IMR-90 (cell line): Measurements from ENCODE around the gene NXN. TPM values are rescaled to one million over a fixed set of nuclear protein-coding genes. Genes with fewer than 3 reads are reported as not detected.
A peak's percentile ranks its signal among the peaks of the same experiment; 100 is the strongest.

Experiments
- ATAC-seq: fragments of 200-7000 bp; cut with Tn5 transposase; 2 replicates; pipeline ENCODE4 v1.9.1; 2020; ENCODE audit warnings: low read depth, mild to moderate bottlenecking, moderate library complexity
- BruUV-seq: library from RNA; stranded (reverse); fragments of 400-500 nt; replicated peaks from 2 replicates; lab custom pipeline; 2021; lab: Mats Ljungman, UMichigan
- CTCF ChIA-PET: fragments of 300-600 bp; formaldehyde crosslinking; extraction: SDS; loops from one replicate; lab custom pipeline; 2021; ENCODE audit warnings: antibody characterized with exemption; lab: Yijun Ruan, JAX
- POLR2A ChIA-PET: fragments of 300-600 bp; sonication (Branson Sonifier 250); formaldehyde crosslinking; loops from one replicate; lab custom pipeline; 2022; ENCODE audit warnings: antibody characterized with exemption; ENCODE audit not compliant: unreplicated experiment; lab: Charles Lee
- DNase-seq: peaks from one replicate; pipeline ENCODE4 v3.0.0; 2013
- H2AFZ ChIP-seq: replicated peaks from 2 replicates; pipeline ENCODE3; 2013; ENCODE audit warnings: low read length, mild to moderate bottlenecking; ENCODE audit not compliant: poor library complexity
- H2AK5ac ChIP-seq: 2 replicates; pipeline ENCODE4 v1.6.1; 2013; ENCODE audit warnings: low read depth, low read length, inconsistent platforms
- H2AK9ac ChIP-seq: replicated peaks from 2 replicates; pipeline ENCODE3; 2013; ENCODE audit warnings: mild to moderate bottlenecking, low read depth, low read length, moderate library complexity; ENCODE audit not compliant: poor library complexity
- H2BK120ac ChIP-seq: 2 replicates; pipeline ENCODE4 v1.6.1; 2013; ENCODE audit warnings: low read depth, low read length, inconsistent platforms
- H2BK15ac ChIP-seq: 3 replicates; pipeline ENCODE4 v1.6.1; 2013; ENCODE audit warnings: low read depth, low read length, inconsistent platforms
- H2BK20ac ChIP-seq: 2 replicates; pipeline ENCODE4 v1.6.1; 2013; ENCODE audit warnings: low read depth, mild to moderate bottlenecking, inconsistent platforms, low read length, moderate library complexity
- H2BK5ac ChIP-seq: 2 replicates; pipeline ENCODE4 v1.6.1; 2013; ENCODE audit warnings: mild to moderate bottlenecking, low read depth, low read length, inconsistent platforms; ENCODE audit not compliant: poor library complexity, severe bottlenecking
- H3K14ac ChIP-seq: replicated peaks from 2 replicates; pipeline ENCODE4 v1.6.1; 2013; ENCODE audit warnings: low read depth, low read length, inconsistent platforms
- H3K18ac ChIP-seq: 2 replicates; pipeline ENCODE4 v1.6.1; 2013; ENCODE audit warnings: low read depth, low read length, control low read depth
- H3K23ac ChIP-seq: 2 replicates; pipeline ENCODE4 v1.6.1; 2013; ENCODE audit warnings: low read depth, low read length, inconsistent platforms
- H3K27ac ChIP-seq: 2 replicates; pipeline ENCODE4 v1.5.1; 2013; ENCODE audit warnings: mild to moderate bottlenecking, control low read depth, low read length; ENCODE audit not compliant: insufficient read depth
- H3K27me3 ChIP-seq: 2 replicates; pipeline ENCODE4 v1.6.1; 2013; ENCODE audit warnings: low read length; ENCODE audit not compliant: control insufficient read depth, insufficient read depth
- H3K36me3 ChIP-seq: 2 replicates; pipeline ENCODE4 v1.6.1; 2013; ENCODE audit warnings: low read length, mixed read lengths; ENCODE audit not compliant: control insufficient read depth, insufficient read depth
- H3K4ac ChIP-seq: 2 replicates; pipeline ENCODE4 v1.6.1; 2013; ENCODE audit warnings: low read depth, low read length, inconsistent platforms
- H3K4me1 ChIP-seq: 2 replicates; pipeline ENCODE4 v1.6.1; 2013; ENCODE audit warnings: low read length, mixed read lengths; ENCODE audit not compliant: control insufficient read depth, insufficient read depth
- H3K4me2 ChIP-seq: 2 replicates; pipeline ENCODE4 v1.6.1; 2013; ENCODE audit warnings: low read depth, mild to moderate bottlenecking, control low read depth, low read length, moderate library complexity
- H3K4me3 ChIP-seq: 2 replicates; pipeline ENCODE4 v1.5.1; 2013; ENCODE audit warnings: low read depth, mild to moderate bottlenecking, control low read depth, low read length, moderate library complexity; ENCODE audit not compliant: insufficient read depth
- H3K56ac ChIP-seq: 2 replicates; pipeline ENCODE4 v1.6.1; 2013; ENCODE audit warnings: low read length, inconsistent platforms; ENCODE audit not compliant: insufficient read depth; ENCODE audit errors: extremely low read depth
- H3K79me1 ChIP-seq, 2 experiments: 2 replicates each; pipeline ENCODE4 v1.6.1; 2013; ENCODE audit warnings: low read length in 2 of 2, inconsistent platforms in 1 of 2, low read depth in 1 of 2
- H3K9ac ChIP-seq: 2 replicates; pipeline ENCODE4 v1.6.1; 2013; ENCODE audit warnings: low read depth, low read length, control low read depth
- H3K9me1 ChIP-seq: 2 replicates; pipeline ENCODE4 v1.6.1; 2013; ENCODE audit warnings: low read length, inconsistent platforms; ENCODE audit not compliant: insufficient read depth
- H3K9me3 ChIP-seq: 2 replicates; pipeline ENCODE4 v1.6.1; 2013; ENCODE audit warnings: low read length; ENCODE audit not compliant: control insufficient read depth, insufficient read depth
- H4K20me1 ChIP-seq: 2 replicates; pipeline ENCODE4 v1.6.1; 2013; ENCODE audit warnings: low read length, inconsistent platforms; ENCODE audit not compliant: insufficient read depth
- H4K5ac ChIP-seq: 2 replicates; pipeline ENCODE4 v1.6.1; 2013; ENCODE audit warnings: mild to moderate bottlenecking, low read depth, low read length, control low read depth
- H4K8ac ChIP-seq, 2 experiments: 2 replicates each; pipeline ENCODE4 v1.6.1; 2013; ENCODE audit warnings: low read depth in 2 of 2, low read length in 2 of 2, control low read depth in 1 of 2, inconsistent platforms in 1 of 2
- H4K91ac ChIP-seq: 2 replicates; pipeline ENCODE4 v1.6.1; 2013; ENCODE audit warnings: low read depth, low read length, inconsistent platforms; ENCODE audit not compliant: insufficient read depth
- WGBS, 2 experiments: methylation state at CpG; one replicate each; pipeline versions ENCODE4 v1.1.5 to v1.1.7; 2013; ENCODE audit warnings: missing lambda C conversion rate in 2 of 2; ENCODE audit not compliant: insufficient read length in 1 of 2; ENCODE audit errors: extremely low coverage in 2 of 2; 5-methylcytosine and 5-hydroxymethylcytosine counted together
- dilution Hi-C: fragments of 300-500 bp; cut with HindIII; formaldehyde crosslinking; loops from one replicate; pipeline ENCODE4 v1.14.3; 2018; ENCODE audit warnings: low sequenced_read_pairs; ENCODE audit not compliant: unreplicated experiment
- in situ Hi-C: fragments of 300-500 bp; cut with MboI; formaldehyde crosslinking; loops from 3 replicates; pipeline ENCODE4 v1.14.3; 2019; ENCODE audit warnings: low sequenced_read_pairs, inconsistent platforms, mixed read lengths
- intact Hi-C: fragments of 100-400 bp; cut with micrococcal nuclease; formaldehyde crosslinking; loops from 2 replicates; pipeline ENCODE4 v1.10.0; 2022
- polyA plus RNA-seq, 3 experiments: library from polyadenylated mRNA; depleted of rRNA; stranded (reverse); fragments of >200 nt; gene quantifications; 2 replicates each; pipeline ENCODE4 v1.2.3, GENCODE V29; 2012; ENCODE audit warnings: low replicate concordance in 1 of 3
- total RNA-seq: library from RNA; depleted of rRNA; stranded (reverse); fragments of >200 nt; gene quantifications from 2 replicates; pipeline ENCODE4 v1.2.3, GENCODE V29; 2012
- TF ChIP-seq, protein P1 (sequence below): conservative IDR thresholded peaks from 2 replicates; pipeline ENCODE4 v1.5.1; 2012; ENCODE audit warnings: mild to moderate bottlenecking, low read depth, low read length, improper control_type of control experiment

Gene NXN
- total and polyA plus RNA-seq, 2 of the 4 experiments (the other 2 are of a cell fraction), result 52.5 to 116 TPM

GRCh38 chr17:935485-935884 lies 44.1 kb downstream of the NXN start:
- Histone ChIP-seq H3K4me1 (peaks cover 16% of the 10 kb centered on the region), H4K91ac (peak overlapping the region; percentile 2), H3K9ac (0 out of 2 replicates have a peak overlapping the region, but pooled peaks have one; percentile 14), H2BK15ac (peak overlapping the region; percentile 15; the same call in 1 of the 3 replicates), H4K8ac (no peak overlapping the region; a peak in 1 of 4 replicates), H3K23ac (0 out of 2 replicates have a peak overlapping the region, but pooled peaks have one; percentile 34), H2BK20ac (peak overlapping the region; percentile 1; the same call in 1 of the 2 replicates), H2AFZ (no peak overlapping the region), H3K9me1 (peaks cover 9% of the 10 kb centered on the region), H2BK120ac (peak overlapping the region; percentile 3; the same call in 1 of the 2 replicates), H3K79me1 (peaks cover 25 to 59% of the 10 kb centered on the region in 2 experiments), H3K4ac (peak overlapping the region; percentile 2), H2AK5ac (peak overlapping the region; percentile 91), H3K56ac (no peak overlapping the region), H3K27me3 (0 out of 2 replicates have a peak, but pooled peaks cover 6% of the 10 kb centered on the region), H2BK5ac (no peak overlapping the region), H3K27ac (no peak overlapping the region), H3K4me3 (no peak overlapping the region), H4K20me1 (peaks cover 48% of the 10 kb centered on the region), H3K14ac (no peak overlapping the region), H3K36me3 (peaks cover 14% of the 10 kb centered on the region), H3K4me2 (no peak overlapping the region), H4K5ac (peak overlapping the region; percentile 72; the same call in 1 of the 2 replicates), H3K18ac (no peak overlapping the region; the same call in 1 of the 2 replicates), H2AK9ac (no peak overlapping the region), H3K9me3 (0 out of 2 replicates have a peak, but pooled peaks cover 2% of the 10 kb centered on the region)
- no TSS peak for BruUV-seq
- dilution Hi-C loops, result no loop called here
- intact Hi-C loops, result no loop called here
- TF ChIP-seq, protein P1, sequence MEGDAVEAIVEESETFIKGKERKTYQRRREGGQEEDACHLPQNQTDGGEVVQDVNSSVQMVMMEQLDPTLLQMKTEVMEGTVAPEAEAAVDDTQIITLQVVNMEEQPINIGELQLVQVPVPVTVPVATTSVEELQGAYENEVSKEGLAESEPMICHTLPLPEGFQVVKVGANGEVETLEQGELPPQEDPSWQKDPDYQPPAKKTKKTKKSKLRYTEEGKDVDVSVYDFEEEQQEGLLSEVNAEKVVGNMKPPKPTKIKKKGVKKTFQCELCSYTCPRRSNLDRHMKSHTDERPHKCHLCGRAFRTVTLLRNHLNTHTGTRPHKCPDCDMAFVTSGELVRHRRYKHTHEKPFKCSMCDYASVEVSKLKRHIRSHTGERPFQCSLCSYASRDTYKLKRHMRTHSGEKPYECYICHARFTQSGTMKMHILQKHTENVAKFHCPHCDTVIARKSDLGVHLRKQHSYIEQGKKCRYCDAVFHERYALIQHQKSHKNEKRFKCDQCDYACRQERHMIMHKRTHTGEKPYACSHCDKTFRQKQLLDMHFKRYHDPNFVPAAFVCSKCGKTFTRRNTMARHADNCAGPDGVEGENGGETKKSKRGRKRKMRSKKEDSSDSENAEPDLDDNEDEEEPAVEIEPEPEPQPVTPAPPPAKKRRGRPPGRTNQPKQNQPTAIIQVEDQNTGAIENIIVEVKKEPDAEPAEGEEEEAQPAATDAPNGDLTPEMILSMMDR, result no peak
- in situ Hi-C loops, result no loop called here
- POLR2A ChIA-PET, result no interaction called here
- WGBS, 2 experiments, result 95% methylated on average over 5 of the region's 11 CpGs; no CpG with 5 or more reads in 1 of the 2 experiments
- DNase-seq (no peak), ATAC-seq (no peak)
- CTCF ChIA-PET, result no interaction called here
